CD1c-positive myeloid dendritic cell (primary cell): ENCODE data around the gene ZNF185.
"Not testable (repeated sequence)": the region's sequence is repeated elsewhere in the genome, so short reads cannot be mapped to it uniquely, and the experiment has no call there.

Experiments used
- DNase-seq: peaks from one replicate; pipeline ENCODE4 v3.0.0-alpha.2; 2016; ENCODE audit errors: extremely low spot score

Gene ZNF185

DNA sequence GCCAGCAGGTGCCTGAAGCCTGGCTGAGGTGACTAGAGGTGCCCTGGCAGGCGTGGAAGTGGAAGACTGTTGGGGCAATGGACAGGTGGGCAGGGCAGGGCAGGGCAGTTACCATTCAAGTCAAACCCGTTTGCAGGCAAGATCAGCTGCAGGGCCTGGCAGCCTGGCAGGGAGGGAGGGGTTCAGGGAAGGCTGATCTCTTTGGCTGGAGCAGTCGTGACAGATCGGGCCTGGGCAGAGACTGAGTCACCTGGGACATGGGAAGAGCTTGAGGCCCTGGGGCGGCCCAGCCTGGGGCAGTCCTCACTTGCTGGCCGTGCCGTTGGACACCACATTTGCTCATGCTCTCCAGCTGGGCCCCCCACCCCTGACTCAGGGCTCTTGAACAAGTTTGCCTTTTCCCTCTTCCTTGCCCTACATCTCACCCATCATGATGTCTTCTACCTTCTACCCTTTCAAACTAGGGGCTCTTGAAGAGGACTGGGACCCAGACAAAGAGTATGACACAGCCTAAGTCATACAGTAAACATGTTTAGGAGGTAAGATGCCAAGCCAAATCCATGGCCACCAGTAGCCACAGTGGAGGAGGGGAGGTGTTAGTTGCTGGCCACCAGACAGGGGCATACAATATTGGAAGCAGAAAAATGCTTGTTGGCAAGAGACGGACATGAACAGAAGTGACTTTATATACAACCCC is 2.0 kb upstream of the ZNF185 start:
- DNase-seq = no peak

DNA sequence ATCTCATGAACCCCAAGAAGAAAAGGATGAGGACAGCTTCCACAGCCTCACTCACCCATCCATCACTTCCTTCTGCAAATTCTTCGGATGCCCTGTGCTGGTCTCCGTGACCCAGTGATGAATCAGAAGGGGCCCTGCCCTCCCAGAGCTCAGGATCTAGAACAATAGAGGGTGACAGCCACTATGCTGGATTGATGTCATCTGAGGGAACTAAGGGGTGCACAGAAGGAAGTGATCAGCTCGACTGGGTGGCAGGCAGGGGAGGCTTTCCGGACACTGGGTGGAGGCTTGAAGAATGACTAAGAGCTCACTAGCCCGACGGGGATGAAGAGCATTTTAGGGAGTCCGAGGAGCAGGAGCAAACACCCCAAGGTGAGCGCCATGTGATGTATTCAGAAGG is 1.4 kb upstream of the ZNF185 start:
- DNase-seq = peak; percentile 8

DNA sequence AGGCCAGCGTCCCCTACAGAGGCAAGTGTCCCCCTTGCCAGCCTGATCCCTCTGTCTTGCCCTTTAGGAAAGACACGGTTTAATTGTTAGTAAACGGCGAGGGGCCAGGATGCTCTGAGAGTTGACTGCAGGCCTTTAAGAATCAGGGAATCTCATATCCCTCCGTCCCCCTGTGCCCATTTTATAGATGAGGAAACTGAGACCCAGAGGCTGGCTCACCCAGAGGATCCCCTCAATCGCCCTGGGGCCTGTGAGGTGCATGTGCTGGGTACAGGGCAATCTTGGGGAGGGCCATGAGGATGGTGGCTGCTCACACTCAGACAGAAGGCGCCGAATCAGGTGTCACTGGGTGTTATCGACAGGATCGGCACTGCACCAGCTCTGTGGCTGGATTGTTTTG is 575 bp downstream of the ZNF185 start:
- no peak for DNase-seq

DNA sequence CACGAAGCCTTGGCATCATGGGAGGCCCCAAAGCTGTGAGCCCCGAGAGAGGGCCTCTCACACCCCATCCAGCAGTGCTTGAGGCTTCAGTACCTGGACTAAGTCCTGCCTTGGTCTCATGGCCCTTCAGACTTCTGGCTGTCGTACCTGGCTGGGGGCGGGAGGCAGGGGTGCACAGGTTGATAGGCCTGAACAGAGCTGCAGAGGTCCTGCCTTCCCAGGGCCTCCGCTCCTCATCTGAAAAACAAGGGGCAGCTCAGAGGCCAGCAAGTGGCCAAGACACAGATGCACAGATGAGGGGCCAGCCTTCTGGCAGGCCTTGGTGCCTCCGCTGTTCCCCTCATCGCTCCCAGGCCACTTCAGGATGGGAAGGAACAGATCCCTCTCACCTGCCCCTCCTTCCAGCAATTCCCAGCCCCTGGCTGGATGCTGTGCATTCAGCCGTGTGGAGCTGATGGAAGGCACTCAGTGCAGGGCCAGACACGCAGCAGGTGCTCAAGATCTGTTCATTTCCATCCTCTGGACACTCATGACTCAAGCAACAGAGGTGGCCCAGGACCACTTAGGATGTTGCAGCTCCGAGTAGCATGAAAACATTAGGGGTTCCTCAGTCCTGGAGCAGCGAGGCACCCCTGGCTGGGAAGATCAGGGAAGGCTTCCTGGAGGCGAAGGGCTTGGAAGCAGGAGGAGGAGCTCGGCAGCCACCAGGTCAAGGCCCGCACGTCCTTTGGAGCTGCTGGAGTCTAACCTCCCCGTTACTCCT is 1.4 kb downstream of the ZNF185 start:
- DNase-seq = no peak

DNA sequence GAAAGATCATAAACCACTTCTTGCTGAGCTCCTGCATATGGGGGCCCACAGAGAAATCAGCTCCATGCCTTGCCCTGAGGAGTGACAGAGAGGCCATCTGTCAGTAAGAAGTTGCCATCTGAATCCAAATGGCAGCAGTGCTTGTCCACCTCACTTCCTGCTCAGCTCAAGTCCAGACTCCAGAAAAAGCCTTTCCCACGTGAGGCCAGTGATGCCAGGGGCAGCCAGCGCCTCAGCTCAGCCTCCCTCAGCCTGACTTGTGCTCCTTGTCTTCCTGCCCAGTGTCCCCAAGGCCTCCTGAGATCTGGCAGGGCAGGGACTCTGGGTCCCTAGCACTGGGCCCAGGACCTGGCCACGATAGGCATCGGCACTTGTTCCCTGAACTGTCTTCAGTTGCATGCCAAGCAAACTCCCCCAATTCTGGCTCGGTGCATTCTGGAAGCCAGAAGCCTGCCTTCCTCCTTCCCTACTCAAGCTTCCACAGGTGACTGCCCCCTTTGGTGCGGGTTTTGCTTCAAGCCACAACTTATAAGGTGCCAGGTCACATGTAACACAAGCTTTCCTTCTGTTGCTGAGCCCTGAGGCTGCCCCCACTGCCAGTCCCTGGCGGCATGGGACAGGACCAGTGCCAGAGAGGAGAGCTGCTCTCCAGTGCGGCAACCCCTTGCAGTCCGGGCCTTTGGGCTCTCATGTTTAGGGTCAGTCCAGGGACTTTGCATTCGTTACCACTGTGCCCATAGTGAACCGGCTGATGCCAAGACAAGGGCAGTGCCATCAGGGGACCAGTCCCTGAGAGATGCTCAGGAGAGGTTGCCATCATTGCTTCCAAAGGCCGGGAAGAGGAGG is 2.2 kb downstream of the ZNF185 start:
- no peak for DNase-seq

DNA sequence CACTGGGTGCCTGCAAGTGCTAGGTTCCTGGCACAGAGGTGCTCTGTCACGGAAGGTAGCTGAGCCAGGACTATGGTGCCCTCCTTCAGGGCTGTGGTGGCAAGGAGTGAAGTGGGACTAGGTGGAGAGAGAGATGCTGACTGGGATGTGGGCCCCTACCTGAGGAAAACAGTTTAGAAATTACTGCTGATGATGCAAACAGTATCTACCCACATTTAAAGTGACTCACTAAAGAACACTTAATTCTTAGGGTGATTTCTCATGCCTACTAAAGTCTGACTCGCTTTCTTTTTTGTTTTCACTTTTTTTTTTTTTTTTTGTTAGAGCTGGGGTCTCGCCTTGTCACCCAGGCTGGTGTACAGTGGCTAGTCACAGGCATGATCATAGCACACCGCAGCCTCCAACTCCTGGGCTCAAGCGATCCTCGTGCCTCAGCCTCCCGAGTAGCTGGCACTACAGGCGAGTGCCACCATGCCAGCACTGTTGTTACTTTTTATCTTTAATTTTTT is 3.1 kb downstream of the ZNF185 start:
- no peak for DNase-seq

DNA sequence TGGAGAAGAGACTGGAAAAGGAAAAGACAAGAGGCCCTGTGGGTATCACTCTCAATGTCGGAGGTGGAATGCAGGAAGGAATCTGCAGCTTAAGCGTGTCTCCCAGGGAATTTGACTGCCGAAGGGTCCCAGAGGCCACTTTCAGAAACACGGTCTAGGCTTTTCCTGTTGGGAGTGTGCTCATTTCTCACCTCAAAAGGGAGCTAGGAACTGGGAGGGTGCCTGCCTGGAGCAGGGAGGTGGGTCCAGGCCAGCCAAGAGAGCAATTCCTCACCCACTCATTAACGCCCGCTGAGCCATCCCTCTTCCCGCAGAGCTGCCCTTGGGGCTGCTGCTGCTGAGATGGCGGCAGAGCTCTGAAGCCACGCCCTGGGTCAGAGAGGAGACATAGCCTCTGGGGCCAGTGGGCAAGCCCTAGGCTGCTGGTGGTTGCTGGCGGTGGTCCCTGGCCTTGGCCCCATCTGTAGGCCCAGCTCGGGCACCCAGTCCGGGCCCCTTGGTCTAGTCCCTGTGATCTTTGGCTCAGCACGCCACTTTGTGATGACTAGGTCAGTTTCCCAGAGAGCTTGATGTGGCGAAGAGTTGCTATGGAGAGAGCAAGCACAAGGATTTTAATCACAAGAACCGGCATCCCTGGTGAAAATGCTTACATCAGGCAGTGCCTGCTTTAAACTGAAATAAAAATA is 4.1 kb downstream of the ZNF185 start:
- no peak for DNase-seq

DNA sequence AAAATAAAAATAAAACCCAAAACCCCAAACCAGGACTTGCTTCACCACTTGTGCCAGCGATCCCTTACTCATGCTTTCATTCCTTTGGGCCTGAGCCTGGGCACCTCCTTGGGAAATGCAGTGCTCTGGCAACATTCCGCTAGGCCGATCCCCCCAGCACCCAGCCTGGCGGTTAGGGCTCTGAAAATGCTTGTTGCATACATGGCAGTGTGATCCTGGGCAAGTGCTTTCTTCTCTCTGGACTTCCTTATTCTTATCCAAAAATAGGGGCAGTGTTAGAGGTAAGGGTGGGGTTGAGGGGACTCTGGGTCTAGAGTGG is 4.6 kb downstream of the ZNF185 start:
- DNase-seq = no peak

DNA sequence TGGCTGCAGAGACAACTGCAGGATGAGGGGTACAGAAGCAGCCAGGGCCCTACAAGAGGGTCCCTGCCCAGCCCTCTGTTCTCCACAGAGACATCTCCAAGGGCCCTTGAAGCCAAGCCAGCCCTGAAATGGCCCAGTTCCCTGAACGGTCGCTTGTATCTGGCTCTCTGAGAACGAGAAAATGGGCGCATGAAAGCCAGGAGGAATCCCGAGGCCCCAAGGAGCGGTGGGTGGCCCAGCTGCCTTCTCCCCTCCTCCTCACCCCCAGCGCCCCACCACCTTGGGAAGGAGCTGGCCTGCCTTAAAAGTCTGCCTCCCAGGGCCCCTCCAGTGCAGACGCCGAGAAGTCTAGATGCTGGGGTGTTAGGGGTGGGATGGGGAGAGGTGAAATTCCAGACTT is 5.7 kb downstream of the ZNF185 start:
- DNase-seq = no peak

DNA sequence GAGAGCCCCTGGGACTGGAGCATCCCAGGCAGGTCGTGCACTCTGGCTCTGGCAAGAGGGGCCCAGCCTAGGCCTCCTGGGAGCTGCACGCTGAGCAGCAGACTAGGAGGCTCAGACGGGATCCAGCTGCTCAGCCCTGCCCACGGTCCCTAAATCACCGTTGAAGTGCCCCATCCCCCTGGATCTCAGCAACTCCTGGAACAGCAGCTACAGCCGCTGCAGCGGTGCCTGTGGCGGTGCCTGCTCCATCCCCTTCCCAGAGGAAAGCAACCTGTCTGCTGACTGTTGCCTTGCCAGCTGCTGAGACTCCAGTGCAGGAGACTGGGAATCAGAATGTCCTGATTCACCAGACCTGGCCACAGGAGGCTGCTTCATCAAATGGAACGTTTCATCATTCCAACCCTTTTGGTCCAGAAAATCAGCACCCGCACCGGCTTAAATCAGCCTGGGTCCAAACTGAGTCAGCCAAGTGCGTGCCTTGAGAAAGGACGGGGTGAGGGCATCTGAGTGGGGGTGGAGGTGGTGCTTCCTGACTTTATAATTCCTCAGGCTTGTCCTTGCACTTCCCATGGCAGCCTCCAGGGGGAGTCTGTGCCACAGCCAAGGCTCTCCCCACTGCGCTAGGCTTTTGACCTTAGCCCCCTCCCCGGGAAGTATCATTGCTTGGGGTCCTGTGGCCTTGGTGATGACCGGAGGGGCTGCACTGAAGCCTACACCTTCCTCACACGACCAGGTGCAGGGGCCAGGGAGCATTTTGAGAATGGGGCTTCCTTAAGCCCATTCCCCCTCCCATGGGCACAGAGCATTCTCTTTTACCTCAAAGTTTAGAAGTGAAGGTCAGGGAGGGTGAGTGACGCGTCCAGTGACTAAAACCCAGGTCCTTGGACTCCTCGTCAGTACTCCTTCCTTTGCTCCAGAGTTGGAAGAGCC is 6.5 kb downstream of the ZNF185 start:
- peak; percentile 60 for DNase-seq

DNA sequence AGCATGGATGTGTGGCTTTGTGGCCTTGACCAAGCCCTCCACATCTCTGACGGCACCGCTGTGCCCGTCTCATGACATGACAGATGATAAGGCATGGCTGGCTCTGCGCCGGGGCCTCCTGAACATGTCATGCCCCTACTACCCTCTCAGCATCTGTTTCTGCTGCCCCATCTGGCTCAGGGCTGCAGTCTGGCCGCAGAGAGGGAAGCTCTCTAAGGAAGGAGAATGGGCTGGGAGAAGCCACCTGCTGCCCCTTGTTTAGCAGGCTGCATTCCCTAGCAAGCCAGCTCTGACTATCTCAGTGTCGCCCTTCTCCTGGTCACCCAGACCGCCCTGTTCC is 7.2 kb downstream of the ZNF185 start:
- DNase-seq = no peak

DNA sequence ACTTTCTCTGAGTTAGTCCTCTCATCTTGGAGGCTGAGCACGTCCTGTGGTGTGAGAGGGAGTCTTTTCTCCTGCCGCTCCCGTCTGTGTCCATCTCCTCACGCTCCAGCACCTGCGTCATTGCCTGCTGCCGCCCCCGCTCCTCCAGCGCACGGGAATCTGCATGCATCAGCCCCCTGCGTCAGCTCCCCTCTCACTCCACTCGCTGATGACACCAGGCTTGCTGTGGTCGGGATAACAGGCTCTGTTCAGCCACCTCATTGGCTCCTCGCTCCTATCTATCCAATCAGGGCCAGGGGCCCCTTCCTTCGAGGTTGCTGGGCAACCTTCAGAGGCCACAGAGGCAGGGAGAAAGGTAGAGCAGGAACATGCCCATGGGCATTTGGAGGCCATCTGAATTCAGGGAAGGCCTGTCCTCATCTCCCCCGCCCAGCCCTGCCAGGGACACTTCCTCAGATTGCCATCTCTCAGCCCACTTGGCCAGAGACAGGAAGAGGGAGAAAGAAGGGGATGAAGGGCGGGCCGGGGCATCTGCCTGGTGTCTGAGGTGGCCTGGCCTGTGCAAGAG is 9.3 kb downstream of the ZNF185 start:
- peak; percentile 33 for DNase-seq

DNA sequence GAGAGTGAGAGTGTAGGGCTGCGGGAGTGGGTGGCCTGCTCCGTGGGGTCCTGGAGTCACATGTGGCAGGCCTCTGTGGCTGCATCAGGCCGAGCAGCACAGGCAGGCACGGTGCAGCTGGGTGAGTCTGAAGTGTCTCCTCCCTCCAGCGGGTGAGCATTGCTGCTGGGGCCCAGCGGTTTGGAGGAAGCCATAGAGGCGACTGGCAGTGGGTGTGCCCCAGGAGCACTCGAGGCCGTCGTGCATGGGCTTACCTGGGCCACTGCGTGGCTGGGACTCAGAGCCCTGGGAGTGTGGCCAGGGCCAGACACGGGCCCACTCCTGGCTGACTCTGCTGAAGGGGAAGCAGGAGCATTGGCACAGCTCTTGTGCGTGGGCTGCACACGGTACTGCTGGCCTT is 10.6 kb downstream of the ZNF185 start:
- no peak for DNase-seq

DNA sequence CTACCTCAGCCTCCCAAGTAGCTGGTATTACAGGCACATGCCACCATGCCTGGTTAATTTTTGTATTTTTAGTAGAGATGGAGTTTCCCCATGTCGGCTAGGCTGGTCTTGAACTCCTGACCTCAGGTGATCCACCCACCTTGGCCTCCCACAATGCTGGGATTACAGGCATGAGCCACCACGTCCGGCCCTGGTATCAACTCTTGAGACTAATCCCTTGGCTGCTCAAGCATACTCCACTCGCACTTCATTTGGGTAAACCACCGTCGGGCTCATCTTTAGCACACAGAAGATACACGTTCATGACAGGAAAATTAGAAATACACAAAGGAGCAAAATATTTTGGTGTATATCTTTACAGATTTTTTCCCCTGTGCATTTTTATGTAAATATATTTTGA is 12.2 kb downstream of the ZNF185 start:
- not testable (repeated sequence) for DNase-seq

DNA sequence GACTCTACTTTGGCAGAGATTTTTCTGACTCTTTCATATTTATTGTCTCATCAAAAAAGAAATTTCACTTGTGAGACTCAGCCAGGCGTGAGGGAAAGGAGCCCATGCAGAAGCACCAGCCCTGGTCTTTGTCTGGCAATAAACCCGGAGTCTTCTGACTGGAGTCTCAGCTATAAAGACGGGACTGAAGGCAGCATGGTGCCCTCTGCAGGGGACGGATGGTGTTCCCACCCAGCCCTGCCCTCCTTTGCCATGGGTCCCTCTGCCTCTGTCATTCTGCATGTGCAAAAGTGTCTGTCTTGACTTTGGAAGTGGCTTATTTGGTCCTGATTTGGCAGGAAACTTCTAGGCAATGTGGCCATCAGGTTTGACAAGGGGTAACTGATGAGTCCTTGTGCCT is 14.2 kb downstream of the ZNF185 start:
- no peak for DNase-seq

DNA sequence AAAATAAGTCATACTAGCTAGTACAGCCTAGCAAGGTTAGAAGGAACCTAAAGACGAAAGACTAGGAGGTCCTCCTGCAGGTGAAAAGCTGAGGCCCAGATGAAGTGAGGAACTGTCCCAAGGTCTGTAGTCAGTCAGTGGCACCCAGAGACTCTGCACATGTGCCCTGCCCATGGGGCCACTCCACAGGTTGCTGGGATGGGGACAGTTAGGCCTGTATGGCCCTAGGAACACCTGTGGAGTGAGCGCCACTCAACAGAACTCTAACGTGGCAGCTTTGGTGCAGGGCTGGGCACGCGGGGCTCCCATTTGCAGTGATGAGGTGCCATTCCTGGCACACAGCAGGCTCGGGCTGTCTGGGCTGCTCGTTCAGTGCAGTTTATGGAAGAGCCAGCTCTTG is 14.8 kb downstream of the ZNF185 start:
- no peak for DNase-seq

DNA sequence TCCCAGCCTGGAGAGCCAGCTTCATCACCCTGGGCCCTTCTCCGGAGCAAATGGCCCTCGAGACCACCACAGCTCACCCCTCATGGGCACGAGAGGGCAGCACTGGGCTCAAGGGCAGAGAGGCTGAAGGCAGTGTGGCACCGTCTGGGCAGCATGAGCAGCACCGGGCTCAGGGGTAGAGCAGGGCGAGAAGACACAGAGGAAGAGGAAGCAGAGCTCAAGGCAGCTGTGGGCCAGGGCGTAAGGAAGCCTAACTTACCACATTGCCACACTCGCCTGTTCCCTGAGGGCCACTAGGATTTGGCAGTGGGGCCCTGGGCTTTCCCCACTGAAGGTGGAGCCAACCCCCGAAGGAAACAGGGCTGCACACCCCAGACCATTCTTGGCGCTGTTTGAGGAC is 15.5 kb downstream of the ZNF185 start:
- DNase-seq = peak; percentile 40

DNA sequence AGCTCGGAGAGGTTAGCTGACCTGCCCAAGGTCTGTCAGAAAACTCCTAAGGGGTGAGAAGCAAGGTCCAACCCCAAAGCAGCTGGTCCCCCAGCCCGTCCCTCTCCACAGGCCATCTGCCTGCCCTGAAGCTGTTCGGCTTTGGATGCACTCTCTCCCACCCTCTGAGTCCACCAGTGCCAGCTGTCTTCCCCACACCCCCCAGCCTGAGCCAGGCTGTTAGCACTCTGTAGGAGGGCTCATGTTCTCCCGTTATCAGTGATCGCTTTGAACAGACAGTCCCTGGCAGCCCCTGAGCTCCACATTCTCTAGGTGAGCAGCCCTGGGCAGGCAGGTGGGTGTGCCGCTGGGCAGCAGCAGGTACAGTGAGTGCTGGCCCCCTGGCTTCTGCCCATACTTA is 16.0 kb downstream of the ZNF185 start:
- DNase-seq = no peak

DNA sequence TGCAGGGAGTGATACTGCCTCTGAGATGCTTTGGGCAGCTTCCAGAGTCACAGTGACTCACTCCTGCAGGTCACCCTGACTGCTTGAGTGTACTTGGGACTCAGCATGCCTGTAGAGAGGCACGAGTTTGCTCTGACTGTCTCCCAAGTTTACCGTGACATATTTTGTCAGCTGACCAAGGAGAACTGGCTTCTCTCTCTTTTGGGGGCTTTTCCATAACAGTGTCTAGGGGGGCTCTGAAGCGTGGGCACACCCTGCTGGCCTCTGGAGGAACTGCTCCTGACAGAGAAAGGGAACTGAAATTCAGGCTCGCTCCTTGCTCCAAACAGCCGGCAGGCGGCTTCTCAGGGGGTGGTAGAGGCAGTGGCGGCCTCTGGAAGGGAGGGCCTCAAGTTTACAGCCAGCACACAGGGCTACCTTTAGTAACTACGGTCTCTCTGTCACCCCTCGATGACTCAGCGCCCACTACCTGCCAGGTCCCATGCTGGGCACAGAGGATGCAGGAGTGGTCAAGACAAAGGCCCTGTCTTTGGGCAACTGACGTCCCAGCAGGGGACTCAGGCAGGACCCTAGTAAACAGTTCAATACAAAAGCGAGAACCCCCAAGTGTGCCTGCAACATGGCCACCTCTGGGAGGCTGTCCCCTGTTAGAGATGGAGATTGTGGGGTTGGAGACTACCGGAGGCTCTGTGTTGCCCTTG is 17.8 kb downstream of the ZNF185 start:
- DNase-seq = peak; percentile 65
